HepG2 (cell line): ENCODE results near the gene CRIM1. TPM values are rescaled to one million over a fixed set of nuclear protein-coding genes. Genes with fewer than 3 reads are reported as not detected.

Experiments
- AKAP8 ChIP-seq: sonication (generic); formaldehyde crosslinking; IDR thresholded peaks from 2 replicates; pipeline ENCODE4 v1.5.1; 2020; ENCODE audit warnings: mild to moderate bottlenecking, missing genetic modification reagents
- ARNTL ChIP-seq: sonication (generic); formaldehyde crosslinking; IDR thresholded peaks from 2 replicates; pipeline ENCODE4 v1.4.0; 2020; ENCODE audit warnings: mild to moderate bottlenecking, missing genetic modification reagents
- JUND ChIP-seq: sonication (generic); formaldehyde crosslinking; IDR thresholded peaks from 2 replicates; pipeline ENCODE4 v1.8.0; 2022; ENCODE audit warnings: mild to moderate bottlenecking, missing genetic modification reagents
- KAT7 ChIP-seq: IDR thresholded peaks from 2 replicates; pipeline ENCODE4 v1.6.1; 2018; ENCODE audit warnings: borderline replicate concordance, missing compliant biosample characterization
- KDM2A ChIP-seq: sonication (generic); formaldehyde crosslinking; IDR thresholded peaks from 2 replicates; pipeline ENCODE4 v1.4.0; 2020; ENCODE audit warnings: low read depth, missing genetic modification reagents, borderline replicate concordance
- KMT2B ChIP-seq: IDR thresholded peaks from 2 replicates; pipeline ENCODE4 v1.6.1; 2016; ENCODE audit warnings: missing genetic modification reagents, missing compliant biosample characterization
- LCORL ChIP-seq, 2 experiments: fragments of 450-650 bp in 1 of 2; sonication (generic) in 1 of 2; formaldehyde crosslinking in 1 of 2; IDR thresholded peaks; 2 replicates each; pipeline versions ENCODE4 v1.5.0 to v1.6.1; 2017 to 2020; ENCODE audit warnings: antibody characterized with exemption in 1 of 2, missing genetic modification reagents in 1 of 2
- NFRKB ChIP-seq: fragments of 450-650 bp; IDR thresholded peaks from 2 replicates; pipeline ENCODE4 v1.6.1; 2017
- NONO ChIP-seq, 2 experiments: fragments of 450-650 bp in 1 of 2; sonication (generic) in 1 of 2; formaldehyde crosslinking in 1 of 2; IDR thresholded peaks in 1 of 2; conservative IDR thresholded peaks in 1 of 2; 2 replicates each; pipeline versions ENCODE4 v1.6.1 to v1.8.0; 2017 to 2022; ENCODE audit warnings: mild to moderate bottlenecking in 1 of 2, missing genetic modification reagents in 1 of 2, moderate library complexity in 1 of 2
- POLR2AphosphoS5 ChIP-seq: IDR thresholded peaks from 2 replicates; pipeline ENCODE4 v1.6.1; 2012; ENCODE audit warnings: low read depth, low read length
- RARG ChIP-seq: sonication (generic); formaldehyde crosslinking; IDR thresholded peaks from 2 replicates; pipeline ENCODE4 v1.4.0; 2020; ENCODE audit warnings: low read depth, mild to moderate bottlenecking, missing genetic modification reagents
- RBAK ChIP-seq: sonication (generic); formaldehyde crosslinking; IDR thresholded peaks from 2 replicates; pipeline ENCODE4 v1.5.1; 2020; ENCODE audit warnings: mild to moderate bottlenecking, missing genetic modification reagents
- SMARCC2 ChIP-seq: fragments of 450-650 bp; IDR thresholded peaks from 2 replicates; pipeline ENCODE4 v1.6.1; 2017; ENCODE audit warnings: antibody characterized with exemption, mild to moderate bottlenecking
- SMYD3 ChIP-seq: sonication (generic); formaldehyde crosslinking; IDR thresholded peaks from 2 replicates; pipeline ENCODE4 v1.8.1; 2023; ENCODE audit warnings: mild to moderate bottlenecking, missing genetic modification reagents
- TEAD2 ChIP-seq: sonication (generic); formaldehyde crosslinking; IDR thresholded peaks from 2 replicates; pipeline ENCODE4 v1.9.0; 2021; ENCODE audit warnings: missing genetic modification reagents
- ZNF136 ChIP-seq: sonication (generic); formaldehyde crosslinking; IDR thresholded peaks from 2 replicates; pipeline ENCODE4 v1.8.1; 2022; ENCODE audit warnings: low read depth, mild to moderate bottlenecking, moderate library complexity, missing genetic modification reagents
- ZNF317 ChIP-seq: sonication (generic); formaldehyde crosslinking; IDR thresholded peaks from 2 replicates; pipeline ENCODE4 v1.5.0; 2020; ENCODE audit warnings: mild to moderate bottlenecking, missing genetic modification reagents
- ZNF564 ChIP-seq: sonication (generic); formaldehyde crosslinking; IDR thresholded peaks from 2 replicates; pipeline ENCODE4 v1.8.1; 2023; ENCODE audit warnings: mild to moderate bottlenecking, missing genetic modification reagents
- ZNF577 ChIP-seq: sonication (generic); formaldehyde crosslinking; IDR thresholded peaks from 2 replicates; pipeline ENCODE4 v1.4.0; 2020; ENCODE audit warnings: mild to moderate bottlenecking, low read depth, missing genetic modification reagents, borderline replicate concordance
- ZNF589 ChIP-seq: sonication (generic); formaldehyde crosslinking; conservative IDR thresholded peaks from 2 replicates; pipeline ENCODE4 v1.8.0; 2022; ENCODE audit warnings: mild to moderate bottlenecking, moderate library complexity, missing genetic modification reagents
- ZNF772 ChIP-seq: sonication (generic); formaldehyde crosslinking; IDR thresholded peaks from 2 replicates; pipeline ENCODE4 v1.5.0; 2020; ENCODE audit warnings: mild to moderate bottlenecking, missing genetic modification reagents
- ZNF839 ChIP-seq: sonication (generic); formaldehyde crosslinking; IDR thresholded peaks from 2 replicates; pipeline ENCODE4 v1.4.0; 2020; ENCODE audit warnings: missing genetic modification reagents, mild to moderate bottlenecking, borderline replicate concordance
- polyA plus RNA-seq, 8 experiments: library from polyadenylated mRNA; depleted of rRNA in 3 of 8; stranded (reverse) in 7 of 8; unstranded in 1 of 8; fragments of >200 nt; fragmentation: Illumina TruSeq in 4 of 8; extraction: Trizol in 4 of 8; gene quantifications; 2 replicates each; pipeline versions ENCODE4 v1.2.1 to v1.2.3, GENCODE V29; 2011 to 2016; ENCODE audit warnings: low read depth in 4 of 8, missing spikeins in 1 of 8, mixed read lengths in 1 of 8; ENCODE audit not compliant: insufficient read depth in 1 of 8
- total RNA-seq, 5 experiments: library from RNA; depleted of rRNA; stranded (reverse); fragments of >200 nt; fragmentation: Illumina TruSeq; extraction: Trizol; gene quantifications; 2 replicates each; pipeline ENCODE4 v1.2.3, GENCODE V29; 2016; ENCODE audit warnings: low read depth in 1 of 5
- TF ChIP-seq, protein P1 (sequence below): sonication (generic); formaldehyde crosslinking; IDR thresholded peaks from 2 replicates; pipeline ENCODE4 v1.5.0; 2020; ENCODE audit warnings: missing genetic modification reagents
- TF ChIP-seq, protein P2 (sequence below): sonication (generic); formaldehyde crosslinking; IDR thresholded peaks from 2 replicates; pipeline ENCODE4 v1.4.0; 2020; ENCODE audit warnings: mild to moderate bottlenecking, missing genetic modification reagents, borderline replicate concordance
- TF ChIP-seq, protein P3 (sequence below): sonication (generic); formaldehyde crosslinking; IDR thresholded peaks from 2 replicates; pipeline ENCODE4 v1.4.0; 2020; ENCODE audit warnings: missing genetic modification reagents, borderline replicate concordance

Gene CRIM1
- total and polyA plus RNA-seq, 2 of the 13 experiments (the other 11 are each of a cell fraction or from before 2014, with no cell fraction given), result 39.1 to 69.9 TPM

DNA sequence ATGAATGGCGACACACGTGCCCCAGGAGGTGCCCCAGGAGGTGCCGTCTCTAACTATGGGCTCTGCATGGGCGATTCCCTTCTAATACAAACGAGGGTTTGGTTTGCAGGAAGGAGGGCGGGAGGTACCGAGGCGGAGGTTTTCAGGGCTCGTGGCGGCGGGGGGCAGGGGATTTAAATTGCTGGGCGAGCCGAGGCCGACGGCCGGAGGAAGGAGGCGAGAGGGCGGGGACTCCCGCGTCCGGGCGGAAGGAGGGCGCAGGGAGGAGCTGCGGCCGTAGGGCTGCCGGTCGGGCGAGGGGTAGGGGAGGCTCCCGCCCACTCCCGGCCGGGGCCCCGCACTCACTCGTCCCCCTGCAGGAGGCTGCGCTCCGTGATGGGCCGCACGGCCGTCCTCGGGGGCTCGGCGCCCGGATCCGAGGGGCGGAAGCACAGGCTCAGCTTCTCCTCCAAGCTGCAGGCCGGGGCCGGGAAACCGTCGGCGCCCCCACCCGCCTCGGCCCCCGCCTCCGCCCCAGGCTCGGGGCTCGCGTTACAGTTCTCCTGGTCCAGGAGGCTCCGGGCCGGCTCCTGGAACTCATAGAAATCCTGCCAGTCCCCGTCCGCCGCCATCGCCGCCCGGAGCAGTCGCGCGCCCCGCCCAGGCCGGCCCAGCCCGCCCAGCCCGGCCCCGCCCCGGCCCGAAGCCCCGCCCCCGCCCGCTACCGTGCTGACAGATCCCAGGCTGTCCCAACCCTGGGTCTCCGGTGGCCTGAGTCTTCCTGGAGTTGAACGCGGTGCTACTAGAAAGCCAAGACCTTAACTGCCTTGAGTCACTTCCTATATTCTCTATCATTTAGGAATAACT lies 242.2 kb downstream of the CRIM1 start, which contains the start of gene FEZ2 (continued):
- no peak for TF ChIP-seq LCORL (IDR thresholded peaks at IDR 0.05)
- no peak for TF ChIP-seq LCORL (CRISPR knock-in tag; IDR thresholded peaks at IDR 0.05)
- no peak for TF ChIP-seq SMARCC2
- no peak for TF ChIP-seq ZNF317 (CRISPR knock-in tag)
- TF ChIP-seq ZNF589 (CRISPR knock-in tag), result no peak
- peak; percentile 71; the same call in 1 of the 2 replicates for TF ChIP-seq KAT7 (CRISPR knock-in tag)
- no peak for TF ChIP-seq TEAD2 (CRISPR knock-in tag)
- TF ChIP-seq, protein P1, sequence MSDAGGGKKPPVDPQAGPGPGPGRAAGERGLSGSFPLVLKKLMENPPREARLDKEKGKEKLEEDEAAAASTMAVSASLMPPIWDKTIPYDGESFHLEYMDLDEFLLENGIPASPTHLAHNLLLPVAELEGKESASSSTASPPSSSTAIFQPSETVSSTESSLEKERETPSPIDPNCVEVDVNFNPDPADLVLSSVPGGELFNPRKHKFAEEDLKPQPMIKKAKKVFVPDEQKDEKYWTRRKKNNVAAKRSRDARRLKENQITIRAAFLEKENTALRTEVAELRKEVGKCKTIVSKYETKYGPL, result no peak
- peak; percentile 32; the same call in 1 of the 2 replicates for TF ChIP-seq ARNTL (CRISPR knock-in tag)
- peak; percentile 39; the same call in 1 of the 2 replicates for TF ChIP-seq KMT2B (CRISPR knock-in tag)
- TF ChIP-seq SMYD3 (CRISPR knock-in tag), result no peak
- no peak for TF ChIP-seq RARG (CRISPR knock-in tag)
- TF ChIP-seq ZNF564 (CRISPR knock-in tag), result no peak
- TF ChIP-seq ZNF839 (CRISPR knock-in tag), result no peak
- TF ChIP-seq, protein P2, sequence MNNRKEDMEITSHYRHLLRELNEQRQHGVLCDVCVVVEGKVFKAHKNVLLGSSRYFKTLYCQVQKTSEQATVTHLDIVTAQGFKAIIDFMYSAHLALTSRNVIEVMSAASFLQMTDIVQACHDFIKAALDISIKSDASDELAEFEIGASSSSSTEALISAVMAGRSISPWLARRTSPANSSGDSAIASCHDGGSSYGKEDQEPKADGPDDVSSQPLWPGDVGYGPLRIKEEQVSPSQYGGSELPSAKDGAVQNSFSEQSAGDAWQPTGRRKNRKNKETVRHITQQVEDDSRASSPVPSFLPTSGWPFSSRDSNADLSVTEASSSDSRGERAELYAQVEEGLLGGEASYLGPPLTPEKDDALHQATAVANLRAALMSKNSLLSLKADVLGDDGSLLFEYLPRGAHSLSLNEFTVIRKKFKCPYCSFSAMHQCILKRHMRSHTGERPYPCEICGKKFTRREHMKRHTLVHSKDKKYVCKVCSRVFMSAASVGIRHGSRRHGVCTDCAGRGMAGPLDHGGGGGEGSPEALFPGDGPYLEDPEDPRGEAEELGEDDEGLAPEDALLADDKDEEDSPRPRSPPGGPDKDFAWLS (CRISPR knock-in tag), result no peak
- no peak for TF ChIP-seq NFRKB
- 0 out of 2 replicates have a peak, but pooled peaks have one; percentile 22 for TF ChIP-seq POLR2AphosphoS5
- TF ChIP-seq ZNF772 (CRISPR knock-in tag), result peak; percentile 72; the same call in 1 of the 2 replicates
- no peak for TF ChIP-seq ZNF577 (CRISPR knock-in tag)
- TF ChIP-seq AKAP8 (CRISPR knock-in tag), result no peak
- TF ChIP-seq KDM2A (CRISPR knock-in tag), result peak; percentile 72; the same call in 1 of the 2 replicates
- TF ChIP-seq ZNF136 (CRISPR knock-in tag), result peak; percentile 56; the same call in 1 of the 2 replicates
- no peak for TF ChIP-seq JUND
- TF ChIP-seq RBAK (CRISPR knock-in tag), result no peak
- no peak for TF ChIP-seq NONO (IDR thresholded peaks at IDR 0.05)
- TF ChIP-seq NONO (CRISPR knock-in tag; conservative IDR thresholded peaks at IDR 0.05), result 0 out of 2 replicates have a peak, but pooled peaks have one; percentile 39
- TF ChIP-seq, protein P3, sequence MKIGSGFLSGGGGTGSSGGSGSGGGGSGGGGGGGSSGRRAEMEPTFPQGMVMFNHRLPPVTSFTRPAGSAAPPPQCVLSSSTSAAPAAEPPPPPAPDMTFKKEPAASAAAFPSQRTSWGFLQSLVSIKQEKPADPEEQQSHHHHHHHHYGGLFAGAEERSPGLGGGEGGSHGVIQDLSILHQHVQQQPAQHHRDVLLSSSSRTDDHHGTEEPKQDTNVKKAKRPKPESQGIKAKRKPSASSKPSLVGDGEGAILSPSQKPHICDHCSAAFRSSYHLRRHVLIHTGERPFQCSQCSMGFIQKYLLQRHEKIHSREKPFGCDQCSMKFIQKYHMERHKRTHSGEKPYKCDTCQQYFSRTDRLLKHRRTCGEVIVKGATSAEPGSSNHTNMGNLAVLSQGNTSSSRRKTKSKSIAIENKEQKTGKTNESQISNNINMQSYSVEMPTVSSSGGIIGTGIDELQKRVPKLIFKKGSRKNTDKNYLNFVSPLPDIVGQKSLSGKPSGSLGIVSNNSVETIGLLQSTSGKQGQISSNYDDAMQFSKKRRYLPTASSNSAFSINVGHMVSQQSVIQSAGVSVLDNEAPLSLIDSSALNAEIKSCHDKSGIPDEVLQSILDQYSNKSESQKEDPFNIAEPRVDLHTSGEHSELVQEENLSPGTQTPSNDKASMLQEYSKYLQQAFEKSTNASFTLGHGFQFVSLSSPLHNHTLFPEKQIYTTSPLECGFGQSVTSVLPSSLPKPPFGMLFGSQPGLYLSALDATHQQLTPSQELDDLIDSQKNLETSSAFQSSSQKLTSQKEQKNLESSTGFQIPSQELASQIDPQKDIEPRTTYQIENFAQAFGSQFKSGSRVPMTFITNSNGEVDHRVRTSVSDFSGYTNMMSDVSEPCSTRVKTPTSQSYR, result 0 out of 2 replicates have a peak, but pooled peaks have one; percentile 28
